WI38 (cell line): Measurements from ENCODE around the gene KCNH1.

ENCODE experiments used
- H3K4me3 ChIP-seq: 2 replicates; pipeline ENCODE4 v1.5.1; 2011; ENCODE audit warnings: low read depth, mild to moderate bottlenecking, control low read depth, low read length
- TF ChIP-seq, protein P1 (sequence below): IDR thresholded peaks from 2 replicates; pipeline ENCODE4 v1.5.1; 2012; ENCODE audit warnings: low read depth, mild to moderate bottlenecking, control low read depth, low read length

The KCNH1 gene

DNA sequence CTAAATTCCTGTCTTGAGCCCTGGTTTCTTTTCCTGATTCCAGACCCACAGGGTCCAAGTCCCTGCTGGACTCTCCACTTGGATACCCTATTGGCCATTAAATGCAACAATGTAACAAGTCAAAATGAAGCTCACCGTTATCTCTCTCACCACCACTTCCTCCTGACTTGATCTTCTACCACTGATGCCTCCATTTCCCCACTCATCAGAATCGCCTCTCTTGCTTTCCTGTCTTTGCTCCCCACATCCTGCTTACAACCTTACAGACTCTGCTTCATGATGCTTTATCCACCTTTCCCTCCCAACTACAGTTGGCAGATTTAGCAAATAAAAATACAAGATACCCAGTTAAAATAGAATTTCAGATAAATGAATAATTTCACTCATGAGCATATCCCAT, 343.8 kb downstream of the KCNH1 start:
- TF ChIP-seq, protein P1, sequence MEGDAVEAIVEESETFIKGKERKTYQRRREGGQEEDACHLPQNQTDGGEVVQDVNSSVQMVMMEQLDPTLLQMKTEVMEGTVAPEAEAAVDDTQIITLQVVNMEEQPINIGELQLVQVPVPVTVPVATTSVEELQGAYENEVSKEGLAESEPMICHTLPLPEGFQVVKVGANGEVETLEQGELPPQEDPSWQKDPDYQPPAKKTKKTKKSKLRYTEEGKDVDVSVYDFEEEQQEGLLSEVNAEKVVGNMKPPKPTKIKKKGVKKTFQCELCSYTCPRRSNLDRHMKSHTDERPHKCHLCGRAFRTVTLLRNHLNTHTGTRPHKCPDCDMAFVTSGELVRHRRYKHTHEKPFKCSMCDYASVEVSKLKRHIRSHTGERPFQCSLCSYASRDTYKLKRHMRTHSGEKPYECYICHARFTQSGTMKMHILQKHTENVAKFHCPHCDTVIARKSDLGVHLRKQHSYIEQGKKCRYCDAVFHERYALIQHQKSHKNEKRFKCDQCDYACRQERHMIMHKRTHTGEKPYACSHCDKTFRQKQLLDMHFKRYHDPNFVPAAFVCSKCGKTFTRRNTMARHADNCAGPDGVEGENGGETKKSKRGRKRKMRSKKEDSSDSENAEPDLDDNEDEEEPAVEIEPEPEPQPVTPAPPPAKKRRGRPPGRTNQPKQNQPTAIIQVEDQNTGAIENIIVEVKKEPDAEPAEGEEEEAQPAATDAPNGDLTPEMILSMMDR, result no peak

DNA sequence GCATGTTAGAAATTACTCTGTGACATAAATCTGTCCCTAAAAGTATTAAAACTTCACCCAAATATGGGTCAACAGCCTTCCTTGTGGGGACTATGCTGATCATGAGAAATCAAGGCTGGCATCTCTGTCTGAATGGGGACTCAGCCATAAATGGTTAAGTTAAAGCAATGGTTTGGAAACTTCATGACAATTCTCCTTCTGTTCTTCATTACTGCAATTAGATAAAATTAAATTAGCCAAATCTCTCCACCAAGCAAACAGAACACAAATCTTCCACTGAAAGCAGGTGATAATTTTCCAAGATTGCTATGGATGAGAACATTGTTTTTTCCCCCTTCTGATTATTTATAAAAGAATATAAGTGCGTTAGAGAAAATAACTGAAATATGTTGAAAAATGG, 346.1 kb downstream of the KCNH1 start:
- TF ChIP-seq, protein P1, result no peak

More for the DNA sequence above, 343.8 kb downstream of the KCNH1 start:
- no peak overlapping the region for H3K4me3 ChIP-seq

GRCh38 chr1:210786546-210786945, 347.4 kb downstream of the KCNH1 start:
- TF ChIP-seq, protein P1, result no peak
- no peak overlapping the region for H3K4me3 ChIP-seq

More for the DNA sequence above, 346.1 kb downstream of the KCNH1 start:
- H3K4me3 ChIP-seq, result no peak overlapping the region

DNA sequence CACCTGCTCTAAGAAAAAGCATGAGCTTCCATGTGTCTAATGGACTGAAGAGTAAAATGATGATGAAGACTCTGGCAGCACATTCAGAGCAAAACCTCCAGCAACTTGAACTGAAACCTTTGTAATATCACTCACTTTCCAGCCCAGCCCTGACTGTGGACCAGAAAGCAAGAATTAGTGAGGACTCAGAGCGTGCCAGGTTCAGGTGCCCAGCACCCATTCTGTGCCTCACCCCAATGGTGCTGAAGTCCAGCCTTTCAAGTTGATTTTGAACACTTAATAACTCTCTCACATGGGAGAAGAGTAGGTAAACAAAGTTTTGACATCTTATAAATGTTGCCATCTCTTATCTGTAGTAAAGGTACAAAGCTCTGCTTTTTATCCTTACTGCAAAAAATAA, 350.0 kb downstream of the KCNH1 start:
- H3K4me3 ChIP-seq, result no peak overlapping the region
- TF ChIP-seq, protein P1, result no peak

GRCh38 chr1:210781652-210782051, 352.3 kb downstream of the KCNH1 start:
- no peak overlapping the region for H3K4me3 ChIP-seq
- TF ChIP-seq, protein P1, result no peak

- TF ChIP-seq, protein P1, result no peak
- no peak overlapping the region for H3K4me3 ChIP-seq
Measured at GRCh38 chr1:210779269-210779668, 354.7 kb downstream of the KCNH1 start.

GRCh38 chr1:210777914-210778313, 356.0 kb downstream of the KCNH1 start:
- H3K4me3 ChIP-seq, result no peak overlapping the region
- TF ChIP-seq, protein P1, result no peak
